Neuronal stem cell (in vitro differentiated cells): ENCODE data around the gene GSC2.
A peak's percentile ranks its signal among the peaks of the same experiment; 100 is the strongest.

Experiments
- DNase-seq: peaks from one replicate; pipeline ENCODE4 v3.0.0-alpha.2; 2013; ENCODE audit warnings: low spot score
- H2AFZ ChIP-seq: one replicate; pipeline ENCODE4 v1.6.1; 2013; ENCODE audit warnings: mild to moderate bottlenecking, low read length, inconsistent platforms
- H2AK5ac ChIP-seq: 2 replicates; pipeline ENCODE4 v1.6.1; 2013; ENCODE audit warnings: low read depth, mild to moderate bottlenecking, inconsistent platforms, low read length, moderate library complexity, mixed read lengths
- H2BK120ac ChIP-seq: 2 replicates; pipeline ENCODE4 v1.6.1; 2013; ENCODE audit warnings: low read depth, mild to moderate bottlenecking, inconsistent platforms, low read length, moderate library complexity, mixed read lengths
- H2BK12ac ChIP-seq: one replicate; pipeline ENCODE4 v1.6.1; 2013; ENCODE audit warnings: low read length, inconsistent platforms
- H2BK15ac ChIP-seq: 2 replicates; pipeline ENCODE4 v1.6.1; 2013; ENCODE audit warnings: mild to moderate bottlenecking, low read length, inconsistent platforms, mixed read lengths
- H2BK5ac ChIP-seq: one replicate; pipeline ENCODE4 v1.6.1; 2013; ENCODE audit warnings: inconsistent platforms, mild to moderate bottlenecking, low read length, moderate library complexity
- H3K14ac ChIP-seq: one replicate; pipeline ENCODE4 v1.6.1; 2013; ENCODE audit warnings: low read length, inconsistent platforms
- H3K18ac ChIP-seq: 2 replicates; pipeline ENCODE4 v1.6.1; 2013; ENCODE audit warnings: low read length, inconsistent platforms
- H3K23ac ChIP-seq: 2 replicates; pipeline ENCODE4 v1.6.1; 2013; ENCODE audit warnings: low read depth, mild to moderate bottlenecking, mixed read lengths, low read length, inconsistent platforms; ENCODE audit not compliant: poor library complexity
- H3K27ac ChIP-seq: replicated peaks from 3 replicates; pipeline ENCODE4 v1.5.1; 2013; ENCODE audit warnings: low read length, inconsistent platforms
- H3K27me3 ChIP-seq, 3 experiments: 2 replicates each; pipeline ENCODE4 v1.6.1; 2013; ENCODE audit warnings: low read length in 3 of 3, mild to moderate bottlenecking in 2 of 3, inconsistent platforms in 1 of 3, low read depth in 1 of 3, mixed read lengths in 1 of 3, moderate library complexity in 1 of 3; ENCODE audit not compliant: control insufficient read depth in 3 of 3, insufficient read depth in 3 of 3
- H3K36me3 ChIP-seq, 2 donors: replicated peaks in 1 of 2; 2 replicates each; pipeline ENCODE4 v1.6.1; 2013; ENCODE audit warnings: low read length in 2 of 2; ENCODE audit not compliant: control insufficient read depth in 2 of 2, insufficient read depth in 2 of 2
- H3K4ac ChIP-seq: 2 replicates; pipeline ENCODE4 v1.6.1; 2013; ENCODE audit warnings: inconsistent platforms, mild to moderate bottlenecking, low read length, moderate library complexity
- H3K4me1 ChIP-seq, 2 donors: 1 replicate in 1 of 2; 2 replicates in 1 of 2; pipeline ENCODE4 v1.6.1; 2013; ENCODE audit warnings: low read length in 2 of 2, low read depth in 1 of 2; ENCODE audit not compliant: control insufficient read depth in 2 of 2, insufficient read depth in 1 of 2
- H3K4me2 ChIP-seq: one replicate; pipeline ENCODE4 v1.6.1; 2013; ENCODE audit warnings: mild to moderate bottlenecking, low read length, inconsistent platforms; ENCODE audit not compliant: insufficient read depth, poor library complexity, severe bottlenecking
- H3K4me3 ChIP-seq, 2 donors: 2 replicates each; pipeline ENCODE4 v1.5.1; 2013; ENCODE audit warnings: low read length in 2 of 2, mild to moderate bottlenecking in 2 of 2, inconsistent platforms in 1 of 2, moderate library complexity in 1 of 2
- H3K79me1 ChIP-seq: one replicate; pipeline ENCODE4 v1.6.1; 2013; ENCODE audit warnings: low read depth, mild to moderate bottlenecking, inconsistent platforms, low read length, moderate library complexity
- H3K9ac ChIP-seq: one replicate; pipeline ENCODE4 v1.6.1; 2013; ENCODE audit warnings: mild to moderate bottlenecking, low read depth, low read length, inconsistent platforms; ENCODE audit not compliant: poor library complexity
- H3K9me3 ChIP-seq, 2 donors: replicated peaks in 1 of 2; 2 replicates each; pipeline versions ENCODE3 to v1.6.1; 2013; ENCODE audit warnings: low read length in 2 of 2, mild to moderate bottlenecking in 2 of 2, inconsistent platforms in 1 of 2, low read depth in 1 of 2, mixed read lengths in 1 of 2, moderate library complexity in 1 of 2; ENCODE audit not compliant: control insufficient read depth in 2 of 2, insufficient read depth in 1 of 2
- H4K8ac ChIP-seq: one replicate; pipeline ENCODE4 v1.6.1; 2013; ENCODE audit warnings: low read depth, mild to moderate bottlenecking, inconsistent platforms, low read length, moderate library complexity
- H4K91ac ChIP-seq: one replicate; pipeline ENCODE4 v1.6.1; 2013; ENCODE audit warnings: low read length, low read depth, mild to moderate bottlenecking, inconsistent platforms; ENCODE audit not compliant: poor library complexity
- WGBS, 2 donors: extraction: QIAGEN DNeasy Blood & Tissue Kit; methylation state at CpG; one replicate each; pipeline ENCODE4 v1.1.7; 2013; ENCODE audit warnings: missing lambda C conversion rate in 2 of 2, mixed read lengths in 1 of 2; ENCODE audit not compliant: insufficient read length in 2 of 2, insufficient replicate concordance in 1 of 2; ENCODE audit errors: extremely low coverage in 2 of 2; 5-methylcytosine and 5-hydroxymethylcytosine counted together

Gene GSC2

DNA sequence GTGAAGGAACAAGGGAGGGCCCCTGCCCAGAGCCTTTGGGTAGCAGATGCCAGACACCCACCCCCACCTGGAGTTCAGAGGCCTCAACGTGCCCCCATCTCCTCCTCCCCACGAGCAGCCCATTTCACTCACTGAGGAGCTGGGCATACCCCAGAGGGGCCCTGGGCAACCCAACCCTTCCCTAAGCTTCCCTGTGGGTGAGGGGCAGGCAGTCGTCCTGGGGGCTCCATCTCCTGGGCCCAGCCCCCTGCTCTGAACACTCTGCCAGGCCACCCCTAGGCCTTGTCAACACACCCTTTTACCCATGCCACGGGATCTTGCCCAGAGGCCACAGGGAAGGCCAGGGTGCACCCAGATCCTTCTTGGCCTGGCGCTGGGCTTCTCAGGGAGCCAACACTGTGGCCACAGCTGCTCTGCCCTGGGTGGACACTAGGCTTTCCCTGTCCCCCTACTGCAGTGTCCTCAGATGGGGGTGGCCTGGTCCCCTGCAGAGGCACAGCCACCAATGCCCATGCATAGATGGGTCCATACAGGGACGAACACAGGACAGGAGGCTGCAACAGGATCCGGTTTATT, 25.0 kb upstream of the GSC2 start:
- H2AFZ ChIP-seq, result no peak overlapping the region
- H3K14ac ChIP-seq, result no peak overlapping the region
- H3K4me1 ChIP-seq, result peaks cover 30 to 38% of the 10 kb centered on the region in 2 donors
- H2BK120ac ChIP-seq, result no peak overlapping the region
- no peak overlapping the region for H3K4me2 ChIP-seq
- H3K9me3 ChIP-seq, result no peaks in the 10 kb centered on the region
- DNase-seq, result no peak
- no peak overlapping the region for H2BK12ac ChIP-seq
- WGBS, 2 donors, result no CpG with 5 or more reads among the region's 7 CpGs
- no peak overlapping the region for H3K27ac ChIP-seq
- no peak overlapping the region for H3K18ac ChIP-seq
- H3K4ac ChIP-seq, result no peak overlapping the region
- no peak overlapping the region for H3K4me3 ChIP-seq
- H2BK5ac ChIP-seq, result no peak overlapping the region
- H3K9ac ChIP-seq, result peak overlapping the region; percentile 74
- H3K36me3 ChIP-seq, result peaks cover 18 to 42% of the 10 kb centered on the region in 2 donors
- H4K91ac ChIP-seq, result no peak overlapping the region
- H2AK5ac ChIP-seq, result no peak overlapping the region
- H3K79me1 ChIP-seq, result peaks cover 31% of the 10 kb centered on the region
- peak overlapping the region; percentile 95 for H3K23ac ChIP-seq
- H4K8ac ChIP-seq, result peak overlapping the region; percentile 75
- H3K27me3 ChIP-seq, result peaks cover 0 to 10% (median 6%) of the 10 kb centered on the region in 3 experiments
- H2BK15ac ChIP-seq, result no peak overlapping the region

DNA sequence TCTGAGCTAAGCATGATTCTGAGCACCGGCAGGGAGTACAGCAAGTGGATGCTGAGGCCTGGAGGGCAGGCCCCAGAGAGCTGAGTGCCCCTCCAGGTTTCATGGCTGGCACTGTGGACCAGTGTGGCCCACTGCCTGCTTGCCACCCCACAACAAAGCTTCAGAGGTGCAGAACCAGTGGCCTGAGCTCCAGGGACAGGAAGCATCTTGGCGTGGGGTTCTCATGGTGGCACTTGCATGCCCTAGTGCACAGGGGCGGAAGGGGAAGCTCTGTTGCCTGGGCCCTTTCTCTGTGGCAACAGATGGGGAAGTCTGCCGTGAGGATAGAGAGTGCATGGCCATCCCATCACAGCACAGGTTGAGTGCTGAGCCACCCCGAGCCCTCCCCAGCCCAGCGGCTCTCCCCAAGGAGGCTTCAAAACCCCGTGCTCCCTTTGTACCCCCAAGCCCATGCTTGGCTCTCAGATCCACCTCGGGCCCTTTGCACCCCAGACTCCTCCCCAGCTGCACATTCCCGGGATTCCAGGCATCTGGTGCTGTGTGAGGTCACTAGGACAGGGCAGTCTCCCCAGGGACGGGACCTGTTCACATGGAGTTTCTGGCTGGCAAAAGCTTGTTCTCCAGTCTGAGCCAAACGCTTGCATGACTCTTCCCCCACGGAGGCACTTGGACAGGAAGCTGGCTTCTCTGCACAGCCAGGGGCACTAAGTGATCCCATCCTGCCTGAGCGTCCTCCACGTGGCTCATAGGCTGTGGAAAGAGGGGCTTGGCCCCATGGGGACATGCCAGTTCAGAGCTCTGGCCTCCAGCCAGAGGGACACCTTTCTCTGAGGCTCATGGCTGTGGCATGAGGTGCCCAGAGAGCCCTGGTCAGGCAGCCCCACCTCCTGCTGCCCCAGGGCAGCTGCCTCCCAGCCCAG, 24.3 kb upstream of the GSC2 start:
- H3K4ac ChIP-seq, result no peak overlapping the region
- no peak for DNase-seq
- H3K27me3 ChIP-seq, result peaks cover 3 to 17% (median 14%) of the 10 kb centered on the region in 3 experiments
- H2BK5ac ChIP-seq, result no peak overlapping the region
- H2AFZ ChIP-seq, result no peak overlapping the region
- WGBS, 2 donors, result no CpG with 5 or more reads among the region's 14 CpGs
- H3K14ac ChIP-seq, result no peak overlapping the region
- H3K4me3 ChIP-seq, result peak overlapping the region in 1 of 2 donors; percentile 55
- H3K4me2 ChIP-seq, result peak overlapping the region; percentile 14
- H3K23ac ChIP-seq, result peak overlapping the region; percentile 95
- peak overlapping the region; percentile 52 for H3K27ac ChIP-seq
- peaks cover 31% of the 10 kb centered on the region for H3K79me1 ChIP-seq
- H2BK12ac ChIP-seq, result peak overlapping the region; percentile 17
- no peak overlapping the region for H2AK5ac ChIP-seq
- H4K8ac ChIP-seq, result no peak overlapping the region
- H3K4me1 ChIP-seq, result peaks cover 26 to 40% of the 10 kb centered on the region in 2 donors
- no peaks in the 10 kb centered on the region for H3K9me3 ChIP-seq
- H2BK15ac ChIP-seq, result no peak overlapping the region
- no peak overlapping the region for H4K91ac ChIP-seq
- H2BK120ac ChIP-seq, result no peak overlapping the region
- no peak overlapping the region for H3K18ac ChIP-seq
- peaks cover 18 to 42% of the 10 kb centered on the region in 2 donors for H3K36me3 ChIP-seq
- no peak overlapping the region for H3K9ac ChIP-seq

DNA sequence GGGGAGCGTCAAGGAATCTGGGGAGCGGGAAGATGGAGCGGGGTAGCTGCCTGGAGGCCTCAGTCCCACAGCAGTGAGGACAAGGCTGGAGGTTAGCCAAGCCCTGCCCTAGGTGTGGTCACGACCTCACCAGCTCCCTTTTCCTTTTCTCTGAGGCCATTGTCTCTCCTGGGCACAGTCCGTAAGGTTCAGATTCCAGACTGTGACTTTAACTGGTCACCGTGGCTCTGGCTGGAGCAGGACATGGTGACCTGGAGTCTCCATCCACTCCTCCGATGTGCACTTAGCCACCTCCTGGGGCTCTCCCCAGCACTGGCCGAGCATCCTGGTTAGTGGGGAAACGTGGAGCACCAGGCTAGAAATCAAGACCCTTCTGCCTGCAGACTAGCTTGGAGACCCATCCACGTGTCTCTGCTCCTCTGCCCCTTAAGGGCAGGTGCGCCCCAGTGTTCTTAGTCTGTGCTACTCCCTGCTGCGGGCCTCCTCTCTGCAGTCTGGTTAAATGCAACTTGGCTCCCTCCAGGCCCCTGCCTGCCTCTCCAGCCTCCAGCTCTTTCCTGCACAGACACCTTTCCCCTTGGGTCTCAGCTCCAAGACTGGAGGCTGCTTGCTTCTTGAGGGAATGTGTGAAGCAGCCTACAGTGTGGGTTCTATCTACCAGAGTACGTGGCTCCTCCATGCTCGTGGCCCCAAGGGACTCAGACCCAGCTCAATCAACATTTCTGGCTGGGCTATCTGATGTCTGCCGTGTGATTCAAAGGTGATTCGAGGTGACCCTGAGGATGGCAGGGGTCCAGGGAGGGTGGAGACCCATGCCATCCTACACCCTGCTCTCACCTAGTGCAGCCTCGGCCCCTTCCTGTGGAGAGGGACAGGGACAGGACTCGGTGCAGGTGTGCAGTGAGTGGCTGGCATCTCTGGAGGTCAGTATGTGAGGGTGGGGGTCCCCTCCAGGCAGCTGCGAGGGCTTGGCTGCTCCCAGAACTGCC, 23.2 kb upstream of the GSC2 start:
- Histone ChIP-seq H3K14ac (no peak overlapping the region), H3K4me1 (peaks cover 26 to 40% of the 10 kb centered on the region in 2 donors), H4K91ac (no peak overlapping the region), H3K18ac (no peak overlapping the region), H3K79me1 (peaks cover 31% of the 10 kb centered on the region), H2BK5ac (no peak overlapping the region), H2AFZ (no peak overlapping the region), H3K27ac (no peak overlapping the region), H3K27me3 (peaks cover 7 to 28% (median 24%) of the 10 kb centered on the region in 3 experiments), H3K23ac (peak overlapping the region; percentile 95), H2BK15ac (no peak overlapping the region), H4K8ac (no peak overlapping the region), H3K36me3 (peaks cover 18 to 42% of the 10 kb centered on the region in 2 donors), H2BK12ac (no peak overlapping the region), H3K9me3 (no peaks in the 10 kb centered on the region), H2AK5ac (no peak overlapping the region), H3K4me3 (peak overlapping the region in 1 of 2 donors; percentile 92), H3K4me2 (no peak overlapping the region), H3K9ac (peak overlapping the region; percentile 34), H3K4ac (no peak overlapping the region), H2BK120ac (no peak overlapping the region)
- no peak for DNase-seq
- WGBS, 2 donors, result no CpG with 5 or more reads among the region's 19 CpGs
